ENCODE data around the gene DDX59.

Gene DDX59

GRCh38 chr1:200671235-200671786 lies 1.6 kb upstream of the DDX59 start:
- no peak for DNase-seq (ENCODE audit: insufficient read length, low spot score)
- no peak for FAIRE-seq

- DNase-seq (ENCODE audit: insufficient read length, low spot score), result peak; percentile 56
- no peak for FAIRE-seq
Measured at GRCh38 chr1:200670242-200671118, 773 bp upstream of the DDX59 start.

- DNase-seq (ENCODE audit: insufficient read length, low spot score) (no peak), FAIRE-seq (no peak)
Measured at GRCh38 chr1:200668514-200669313, 993 bp downstream of the DDX59 start.

GRCh38 chr1:200666309-200666708 lies 3.4 kb downstream of the DDX59 start:
- FAIRE-seq, result no peak
- DNase-seq (ENCODE audit: insufficient read length, low spot score), result no peak

- FAIRE-seq (no peak), DNase-seq (ENCODE audit: insufficient read length, low spot score) (no peak)
Measured at GRCh38 chr1:200665861-200666260, 3.8 kb downstream of the DDX59 start.

GRCh38 chr1:200660719-200661118 lies 9.0 kb downstream of the DDX59 start:
- no peak for DNase-seq (ENCODE audit: insufficient read length, low spot score)
- FAIRE-seq, result no peak

GRCh38 chr1:200659269-200659668 lies 10.4 kb downstream of the DDX59 start:
- DNase-seq (ENCODE audit: insufficient read length, low spot score) (no peak), FAIRE-seq (no peak)

GRCh38 chr1:200658037-200658818 lies 11.5 kb downstream of the DDX59 start:
- no peak for DNase-seq (ENCODE audit: insufficient read length, low spot score)
- no peak for FAIRE-seq

GRCh38 chr1:200654660-200655059 lies 15.0 kb downstream of the DDX59 start:
- DNase-seq (ENCODE audit: insufficient read length, low spot score) (no peak), FAIRE-seq (no peak)

- FAIRE-seq (no peak), DNase-seq (ENCODE audit: insufficient read length, low spot score) (no peak)
Measured at GRCh38 chr1:200653022-200653462, 16.7 kb downstream of the DDX59 start.

- DNase-seq (ENCODE audit: insufficient read length, low spot score), result no peak
- no peak for FAIRE-seq
Measured at GRCh38 chr1:200652378-200652777, 17.3 kb downstream of the DDX59 start.

GRCh38 chr1:200646515-200646914 lies 23.2 kb downstream of the DDX59 start:
- FAIRE-seq (no peak), DNase-seq (ENCODE audit: insufficient read length, low spot score) (no peak)

- no peak for FAIRE-seq
- no peak for DNase-seq (ENCODE audit: insufficient read length, low spot score)
Measured at GRCh38 chr1:200644021-200644420, 25.7 kb downstream of the DDX59 start.

GRCh38 chr1:200642481-200642880 lies 27.2 kb downstream of the DDX59 start:
- FAIRE-seq (no peak), DNase-seq (ENCODE audit: insufficient read length, low spot score) (no peak)

- DNase-seq (ENCODE audit: insufficient read length, low spot score) (no peak), FAIRE-seq (no peak)
Measured at GRCh38 chr1:200640963-200641401, 28.7 kb downstream of the DDX59 start.

- no peak for FAIRE-seq
- DNase-seq (ENCODE audit: insufficient read length, low spot score), result no peak
Measured at GRCh38 chr1:200640373-200640962, 29.2 kb downstream of the DDX59 start.

GRCh38 chr1:200638073-200638472 lies 31.6 kb downstream of the DDX59 start:
- FAIRE-seq (no peak), DNase-seq (ENCODE audit: insufficient read length, low spot score) (no peak)

- DNase-seq (ENCODE audit: insufficient read length, low spot score) (no peak), FAIRE-seq (no peak)
Measured at GRCh38 chr1:200636681-200637080, 33.0 kb downstream of the DDX59 start.

GRCh38 chr1:200634261-200635122 lies 35.2 kb downstream of the DDX59 start:
- FAIRE-seq, result no peak

More at GRCh38 chr1:200634261-200635122, 35.2 kb downstream of the DDX59 start:
- DNase-seq (ENCODE audit: insufficient read length, low spot score), result no peak
